C4-2B (cell line): Measurements from ENCODE around the gene TRPM8.

Source experiments
- H3K27ac ChIP-seq: fragments of 450-650 bp; 2 replicates; pipeline ENCODE4 v1.5.1; 2017
- CTCF ChIP-seq: fragments of 450-650 bp; conservative IDR thresholded peaks from 2 replicates; pipeline ENCODE4 v1.5.1; 2017; ENCODE audit warnings: mild to moderate bottlenecking
- ZFX ChIP-seq: fragments of 450-650 bp; IDR thresholded peaks from 2 replicates; pipeline ENCODE4 v1.6.1; 2017

Gene TRPM8

DNA sequence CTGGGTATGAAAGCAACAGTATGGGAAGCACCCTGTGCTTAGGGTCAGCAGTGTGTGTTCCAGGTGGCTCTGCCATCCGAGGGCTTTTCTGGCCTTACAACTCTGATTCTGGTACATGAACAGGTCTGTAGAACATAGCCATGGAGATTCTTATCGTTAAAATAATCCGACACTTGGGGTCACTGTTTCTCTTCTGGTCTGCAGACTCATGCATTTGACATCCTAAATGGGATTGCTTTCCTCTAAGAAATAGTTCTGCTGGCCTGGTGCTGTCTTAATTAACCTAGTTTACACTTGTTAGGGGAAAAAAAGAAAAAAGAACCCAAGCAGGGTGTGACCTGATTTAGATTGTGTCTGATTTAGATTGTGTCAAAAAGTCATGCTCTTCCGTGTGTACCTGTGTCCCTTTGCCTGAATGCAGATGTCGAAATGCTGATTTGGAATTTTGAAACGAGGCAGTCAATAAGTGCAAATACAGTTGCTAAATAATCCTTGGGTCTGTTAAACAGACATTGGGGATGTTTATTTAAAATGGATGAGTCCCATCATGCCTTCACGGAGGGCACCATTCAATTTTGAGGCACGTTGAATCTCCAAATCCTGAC lies 59.6 kb downstream of the TRPM8 start:
- TF ChIP-seq ZFX = no peak
- no peak; the same call in 1 of the 2 replicates for TF ChIP-seq CTCF
- peak overlapping the region; percentile 40 for H3K27ac ChIP-seq

- TF ChIP-seq ZFX (no peak), CTCF (no peak)
- H3K27ac ChIP-seq = no peak overlapping the region
Measured at GRCh38 chr2:233977296-233977837, 60.2 kb downstream of the TRPM8 start.

DNA sequence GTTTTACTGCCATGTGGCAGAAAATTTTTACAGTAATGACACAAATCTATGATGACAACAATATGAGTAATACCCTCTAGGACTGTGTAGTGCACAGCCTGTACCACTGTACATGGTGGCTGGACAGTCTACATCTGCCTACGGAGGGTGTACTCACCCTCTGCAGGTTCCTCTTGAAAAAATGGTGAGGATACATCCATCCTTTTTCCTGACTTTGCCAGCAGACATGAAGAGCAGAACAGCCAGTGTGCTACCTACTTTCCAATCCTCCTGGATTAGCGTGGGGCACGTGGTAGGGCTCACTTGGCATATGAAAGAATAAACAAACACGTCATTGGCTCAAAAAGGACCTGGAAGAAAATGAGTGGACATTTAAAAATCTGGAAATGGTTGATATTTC lies 62.6 kb downstream of the TRPM8 start:
- H3K27ac ChIP-seq = no peak overlapping the region
- TF ChIP-seq CTCF (no peak), ZFX (no peak)

DNA sequence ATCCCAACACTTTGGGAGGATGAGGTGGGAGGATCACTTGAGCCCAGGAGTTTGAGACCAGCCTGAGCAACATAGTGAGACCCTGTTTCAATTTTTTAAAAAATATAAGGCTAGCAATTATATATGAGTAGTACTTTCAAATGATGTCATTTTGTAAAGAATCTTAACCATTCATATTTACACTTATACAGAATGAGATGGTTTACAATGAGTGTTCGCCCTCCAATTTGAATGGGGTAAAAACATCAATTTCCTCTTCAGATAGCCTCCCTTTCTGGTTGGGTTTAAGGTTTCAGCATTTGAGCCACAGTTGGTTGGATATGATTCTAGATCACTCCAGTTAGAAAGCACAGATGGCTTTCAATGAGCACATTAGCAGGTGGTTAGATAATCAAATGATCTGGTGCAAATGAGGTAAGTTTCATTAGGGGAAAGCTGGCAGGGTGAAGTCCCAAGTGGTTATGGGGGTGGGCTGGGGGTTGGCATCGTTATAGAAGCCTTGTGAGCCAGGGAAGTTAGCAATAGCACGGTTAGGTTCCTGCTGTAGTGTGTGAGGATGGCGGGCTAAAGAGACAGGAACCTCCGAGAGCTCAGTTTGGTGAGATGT lies 63.9 kb downstream of the TRPM8 start:
- TF ChIP-seq ZFX (no peak), CTCF (no peak)

DNA sequence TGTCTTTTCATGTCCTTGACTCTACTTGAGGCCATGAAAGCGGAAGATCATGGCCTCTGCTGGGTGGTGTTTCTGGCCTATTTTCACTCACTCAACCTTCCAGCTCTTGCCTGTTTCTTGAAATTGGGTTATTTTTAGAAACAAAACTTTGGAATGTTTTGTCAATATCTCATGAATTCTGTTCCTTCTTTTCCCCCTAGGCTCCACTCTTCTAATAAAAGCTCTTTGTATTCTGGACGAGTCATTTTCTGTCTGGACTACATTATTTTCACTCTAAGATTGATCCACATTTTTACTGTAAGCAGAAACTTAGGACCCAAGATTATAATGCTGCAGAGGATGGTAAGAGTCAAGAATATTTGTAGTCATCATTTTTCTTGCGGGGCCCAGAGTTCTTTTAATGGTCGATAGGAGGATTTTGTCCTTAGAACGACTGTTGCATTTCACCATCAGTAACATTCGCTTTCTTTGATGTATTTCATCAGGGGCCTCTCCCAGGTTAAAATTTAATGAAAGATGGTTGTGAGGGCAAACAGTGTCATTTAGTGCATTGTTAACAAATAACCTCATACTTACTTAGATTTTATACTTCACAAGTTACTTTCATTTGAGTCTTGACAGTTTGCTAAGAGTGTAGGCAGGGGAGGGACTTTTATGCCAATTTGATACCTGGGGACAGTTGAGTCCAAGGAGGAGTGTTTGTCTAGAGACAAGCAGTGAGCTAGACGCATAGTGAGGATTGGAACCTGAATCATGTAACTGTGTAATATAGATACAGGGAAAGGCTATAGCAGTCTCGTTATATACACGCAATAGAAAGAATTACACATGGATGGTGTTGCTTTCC lies 64.6 kb downstream of the TRPM8 start:
- no peak for TF ChIP-seq ZFX
- no peak for TF ChIP-seq CTCF
- H3K27ac ChIP-seq = no peak overlapping the region

More for the DNA sequence above, 63.9 kb downstream of the TRPM8 start:
- H3K27ac ChIP-seq = no peak overlapping the region

DNA sequence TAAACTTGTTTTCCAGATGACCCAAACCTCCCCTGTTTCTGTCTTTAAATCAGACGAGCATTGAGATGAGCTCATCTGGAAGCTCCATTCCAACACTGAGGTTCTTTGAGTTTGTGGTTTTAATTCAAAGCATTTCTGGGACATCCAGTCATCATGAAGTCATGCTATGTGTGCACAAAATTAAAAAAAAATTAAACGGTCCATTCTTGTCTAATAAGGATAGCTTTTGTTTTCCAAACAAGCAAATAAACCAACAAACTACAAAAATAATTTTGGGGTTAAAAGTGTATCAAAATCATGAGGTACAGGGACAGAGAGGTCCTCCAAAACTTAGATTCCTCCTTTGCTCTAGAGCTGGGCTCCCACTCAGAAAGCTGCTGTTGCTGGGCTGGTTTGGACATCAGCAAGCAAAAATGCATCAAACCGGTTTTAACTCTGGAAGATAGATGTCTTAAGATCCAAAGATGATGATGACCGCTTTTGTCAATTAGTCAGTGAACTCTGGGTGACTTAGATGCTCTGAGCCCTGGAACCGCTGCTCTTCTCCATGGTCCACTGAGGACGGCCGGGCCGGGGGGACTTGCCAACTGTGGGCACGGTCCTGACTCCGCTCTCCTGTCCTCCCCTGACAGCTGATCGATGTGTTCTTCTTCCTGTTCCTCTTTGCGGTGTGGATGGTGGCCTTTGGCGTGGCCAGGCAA lies 65.4 kb downstream of the TRPM8 start:
- TF ChIP-seq CTCF (no peak), ZFX (no peak)
- no peak overlapping the region for H3K27ac ChIP-seq
